SK-N-MC (cell line): ENCODE results near the gene TRIM2.

ENCODE experiments used
- EZH2 ChIP-seq: fragments of 200-600 bp; sonication (generic); IDR thresholded peaks from one replicate; pipeline ENCODE4 v1.6.1; 2017; ENCODE audit warnings: antibody characterized with exemption
- FOXP2 ChIP-seq: optimal IDR thresholded peaks from 2 replicates; pipeline ENCODE3; 2011; ENCODE audit warnings: mild to moderate bottlenecking, moderate library complexity; ENCODE audit not compliant: insufficient read depth; ENCODE audit errors: extremely low read length, control extremely low read depth
- POLR2AphosphoS5 ChIP-seq: IDR thresholded peaks from 2 replicates; pipeline ENCODE4 v1.6.1; 2012; ENCODE audit warnings: mild to moderate bottlenecking, low read depth, low read length, borderline replicate concordance

DNA sequence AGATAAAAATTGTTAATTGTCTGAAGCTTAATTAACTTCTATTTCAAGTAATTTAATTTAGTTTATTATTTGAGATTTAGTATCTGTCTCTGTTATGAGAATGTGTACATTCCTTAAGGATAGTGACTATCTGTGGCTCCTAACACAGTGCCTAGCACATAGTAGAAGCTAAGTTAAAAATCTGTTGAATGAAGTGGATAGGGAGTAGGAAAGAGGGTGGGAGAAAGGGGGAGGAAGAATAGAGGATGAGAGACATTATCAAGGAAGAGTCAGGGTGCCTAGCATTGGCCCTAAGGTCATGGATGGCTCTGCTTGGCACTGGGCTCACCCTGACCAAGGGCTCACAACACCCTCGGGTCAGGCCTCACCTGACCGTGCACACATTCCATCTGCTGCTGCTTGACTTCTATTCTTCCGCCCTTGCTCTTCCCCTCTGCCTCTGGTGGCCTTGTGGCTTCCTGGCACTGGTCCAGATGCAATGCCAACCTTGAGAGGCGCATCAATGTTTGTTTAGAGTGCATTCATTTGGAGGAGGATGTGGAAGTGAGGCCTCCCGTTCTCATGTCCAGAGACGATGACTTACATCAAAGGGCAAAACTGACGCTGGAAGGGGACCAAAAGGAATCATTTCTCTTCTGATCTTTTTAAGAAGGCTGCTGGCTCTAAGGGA lies 42.3 kb downstream of the TRIM2 start:
- TF ChIP-seq POLR2AphosphoS5 (no peak), EZH2 (no peak), FOXP2 (no peak)
